Activated naive CD8-positive, alpha-beta T cell treated with anti-CD3 and anti-CD28 coated beads for 36 hours (primary cell): Measurements from ENCODE around the gene UTS2B. TPM values are rescaled to one million over a fixed set of nuclear protein-coding genes. Genes with fewer than 3 reads are reported as not detected.
"Not testable (repeated sequence)": the region's sequence is repeated elsewhere in the genome, so short reads cannot be mapped to it uniquely, and the experiment has no call there.

Experiments
- DNase-seq: peaks from one replicate; pipeline ENCODE4 v3.0.0; 2021
- H3K27ac Mint-ChIP-seq: one replicate; pipeline ENCODE4 v1.8.0; 2022; ENCODE audit warnings: mild to moderate bottlenecking, moderate library complexity, mixed read lengths
- H3K27me3 Mint-ChIP-seq: one replicate; pipeline ENCODE4 v1.8.0; 2022; ENCODE audit warnings: mild to moderate bottlenecking, mixed read lengths
- H3K36me3 Mint-ChIP-seq: one replicate; pipeline ENCODE4 v1.8.0; 2021; ENCODE audit warnings: mild to moderate bottlenecking, mixed read lengths
- H3K4me1 Mint-ChIP-seq: one replicate; pipeline ENCODE4 v1.8.0; 2021; ENCODE audit warnings: mixed read lengths
- H3K4me3 Mint-ChIP-seq: one replicate; pipeline ENCODE4 v1.8.0; 2022; ENCODE audit warnings: mild to moderate bottlenecking, moderate library complexity, mixed read lengths
- H3K9me3 Mint-ChIP-seq: one replicate; pipeline ENCODE4 v1.8.0; 2022; ENCODE audit warnings: mixed read lengths
- total RNA-seq, 2 experiments: library from RNA; stranded (reverse); gene quantifications; one replicate each; pipeline ENCODE4 v1.2.3, GENCODE V29; 2021

UTS2B gene
- total RNA-seq, 2 experiments from 2014 or later: not detected

DNA sequence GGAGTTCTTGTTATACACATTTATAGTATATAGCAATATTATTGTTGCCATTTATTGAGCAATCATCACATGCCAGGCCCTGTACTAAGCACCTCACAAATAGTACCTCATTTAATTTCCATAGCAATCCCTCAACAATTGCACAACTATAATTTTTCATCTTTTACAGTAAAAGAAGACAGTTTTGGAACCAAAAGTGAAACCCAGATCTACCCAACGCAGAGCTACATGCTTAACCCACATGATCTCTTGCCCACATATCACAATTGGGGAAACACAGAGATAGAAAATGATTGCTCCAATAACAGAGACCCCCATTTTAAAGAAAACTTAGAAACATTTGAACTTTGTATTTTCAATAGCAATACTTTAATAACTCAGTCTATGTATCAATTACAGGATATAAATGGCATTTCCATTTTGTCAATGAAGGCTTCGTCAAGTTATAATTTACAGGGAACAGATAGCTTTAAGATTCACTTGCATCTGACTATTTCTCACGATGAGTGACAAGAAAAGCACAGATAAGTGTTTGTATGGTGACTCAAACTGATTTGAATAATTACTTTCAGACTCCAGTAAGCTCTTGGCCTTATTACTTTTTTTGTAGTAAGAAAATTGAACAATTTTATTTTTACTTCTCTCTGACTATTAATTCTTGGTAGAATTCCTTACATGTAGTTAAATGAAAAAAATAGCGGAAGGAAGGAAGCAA, 39.9 kb downstream of the UTS2B start:
- peaks cover 2% of the 10 kb centered on the region for H3K9me3 Mint-ChIP-seq
- H3K27ac Mint-ChIP-seq: peak overlapping the region; percentile 58
- no peaks in the 10 kb centered on the region for H3K4me1 Mint-ChIP-seq
- H3K4me3 Mint-ChIP-seq: no peak overlapping the region
- no peaks in the 10 kb centered on the region for H3K27me3 Mint-ChIP-seq
- DNase-seq: no peak
- no peaks in the 10 kb centered on the region for H3K36me3 Mint-ChIP-seq

DNA sequence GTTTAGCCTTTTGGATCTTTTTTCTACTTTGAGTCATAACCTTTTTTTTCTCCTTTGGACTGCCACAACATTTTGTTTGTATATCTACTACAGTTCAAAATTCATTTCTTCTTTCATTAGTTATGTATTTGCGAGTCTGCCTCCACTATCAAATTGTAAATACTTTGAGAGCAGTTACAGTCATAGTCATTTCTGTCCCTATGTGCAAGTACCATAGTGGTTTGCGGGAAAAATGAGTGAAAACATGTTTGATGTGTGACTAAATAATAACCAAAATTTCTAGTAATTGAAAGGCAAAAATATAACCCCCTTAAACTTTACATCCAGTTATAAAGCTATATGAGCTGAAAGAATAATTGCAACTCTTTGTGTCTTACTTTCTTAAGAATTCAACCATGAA, 46.9 kb downstream of the UTS2B start:
- H3K4me1 Mint-ChIP-seq: no peaks in the 10 kb centered on the region
- no peaks in the 10 kb centered on the region for H3K36me3 Mint-ChIP-seq
- no peaks in the 10 kb centered on the region for H3K27me3 Mint-ChIP-seq
- no peak for DNase-seq
- H3K9me3 Mint-ChIP-seq: no peaks in the 10 kb centered on the region
- H3K4me3 Mint-ChIP-seq: no peak overlapping the region
- no peak overlapping the region for H3K27ac Mint-ChIP-seq

- no peak for DNase-seq
- no peak overlapping the region for H3K4me3 Mint-ChIP-seq
- no peaks in the 10 kb centered on the region for H3K9me3 Mint-ChIP-seq
- H3K4me1 Mint-ChIP-seq: no peaks in the 10 kb centered on the region
- no peaks in the 10 kb centered on the region for H3K27me3 Mint-ChIP-seq
- no peak overlapping the region for H3K27ac Mint-ChIP-seq
- no peaks in the 10 kb centered on the region for H3K36me3 Mint-ChIP-seq
Measured at GRCh38 chr3:191282251-191283185, 47.8 kb downstream of the UTS2B start.

- no peak for DNase-seq
Measured at GRCh38 chr3:191280882-191281281, 49.4 kb downstream of the UTS2B start.

GRCh38 chr3:191280111-191280510, 50.2 kb downstream of the UTS2B start:
- Mint-ChIP-seq H3K27me3 (no peaks in the 10 kb centered on the region), H3K9me3 (no peaks in the 10 kb centered on the region), H3K36me3 (no peaks in the 10 kb centered on the region), H3K4me1 (no peaks in the 10 kb centered on the region), H3K4me3 (no peak overlapping the region), H3K27ac (no peak overlapping the region)
- DNase-seq: no peak

More at GRCh38 chr3:191280882-191281281, 49.4 kb downstream of the UTS2B start:
- no peak overlapping the region for H3K27ac Mint-ChIP-seq
- H3K4me3 Mint-ChIP-seq: no peak overlapping the region
- H3K9me3 Mint-ChIP-seq: no peaks in the 10 kb centered on the region
- no peaks in the 10 kb centered on the region for H3K27me3 Mint-ChIP-seq
- no peaks in the 10 kb centered on the region for H3K4me1 Mint-ChIP-seq
- no peaks in the 10 kb centered on the region for H3K36me3 Mint-ChIP-seq

GRCh38 chr3:191275751-191276150, 54.6 kb downstream of the UTS2B start:
- Mint-ChIP-seq H3K4me3 (no peak overlapping the region), H3K27ac (no peak overlapping the region), H3K9me3 (no peaks in the 10 kb centered on the region), H3K36me3 (no peaks in the 10 kb centered on the region), H3K4me1 (no peaks in the 10 kb centered on the region), H3K27me3 (no peaks in the 10 kb centered on the region)
- DNase-seq: no peak

DNA sequence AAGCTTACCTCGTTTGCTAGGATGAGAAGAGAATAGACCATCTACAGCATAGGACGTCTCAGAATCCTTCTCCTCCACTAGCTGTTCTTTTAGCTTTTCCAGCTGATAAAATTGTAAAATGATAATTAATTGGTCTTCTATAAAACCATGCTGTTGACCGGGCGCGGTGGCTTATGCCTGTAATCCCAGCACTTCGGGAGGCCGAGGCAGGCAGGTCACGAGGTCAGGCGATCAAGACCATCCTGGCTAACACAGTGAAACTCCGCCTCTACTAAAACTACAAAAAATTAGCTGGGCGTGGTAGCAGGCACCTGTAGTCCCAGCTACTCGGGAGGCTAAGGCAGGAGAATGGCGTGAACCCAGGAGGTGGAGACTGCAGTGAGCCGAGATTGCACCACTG, 55.1 kb downstream of the UTS2B start:
- not testable (repeated sequence) for H3K27me3 Mint-ChIP-seq, DNase-seq, H3K4me1 Mint-ChIP-seq, H3K4me3 Mint-ChIP-seq, H3K9me3 Mint-ChIP-seq, H3K36me3 Mint-ChIP-seq, H3K27ac Mint-ChIP-seq

GRCh38 chr3:191269289-191270085, 60.8 kb downstream of the UTS2B start:
- DNase-seq: no peak
- Mint-ChIP-seq H3K4me3 (no peak overlapping the region), H3K4me1 (no peaks in the 10 kb centered on the region), H3K27me3 (peaks cover 3% of the 10 kb centered on the region), H3K27ac (no peak overlapping the region), H3K9me3 (no peaks in the 10 kb centered on the region), H3K36me3 (no peaks in the 10 kb centered on the region)

DNA sequence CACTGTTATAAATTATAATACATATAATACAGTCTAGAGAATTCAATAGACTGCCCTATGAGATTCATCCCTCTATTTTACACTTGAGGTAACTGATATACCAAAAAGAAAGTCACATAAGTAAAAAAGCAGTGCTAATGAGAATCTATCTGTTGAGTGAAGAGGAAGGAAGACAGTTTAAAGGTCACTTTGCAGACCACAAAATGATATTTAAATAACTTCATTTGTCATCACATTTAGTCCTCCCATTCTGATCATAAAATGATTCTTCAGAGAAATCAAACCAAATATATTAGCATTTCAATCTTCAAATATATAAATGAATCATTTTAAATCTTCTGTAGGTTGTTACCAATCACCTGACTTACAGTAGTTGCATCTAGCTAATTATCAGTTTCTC, 61.6 kb downstream of the UTS2B start:
- Mint-ChIP-seq H3K27me3 (peaks cover 3% of the 10 kb centered on the region), H3K9me3 (no peaks in the 10 kb centered on the region), H3K36me3 (no peaks in the 10 kb centered on the region), H3K4me1 (no peaks in the 10 kb centered on the region), H3K27ac (no peak overlapping the region), H3K4me3 (no peak overlapping the region)
- no peak for DNase-seq

GRCh38 chr3:191263850-191264249, 66.5 kb downstream of the UTS2B start:
- DNase-seq: no peak
- Mint-ChIP-seq H3K27ac (no peak overlapping the region), H3K9me3 (no peaks in the 10 kb centered on the region), H3K4me3 (no peak overlapping the region), H3K4me1 (no peaks in the 10 kb centered on the region), H3K27me3 (peaks cover 3% of the 10 kb centered on the region), H3K36me3 (no peaks in the 10 kb centered on the region)

DNA sequence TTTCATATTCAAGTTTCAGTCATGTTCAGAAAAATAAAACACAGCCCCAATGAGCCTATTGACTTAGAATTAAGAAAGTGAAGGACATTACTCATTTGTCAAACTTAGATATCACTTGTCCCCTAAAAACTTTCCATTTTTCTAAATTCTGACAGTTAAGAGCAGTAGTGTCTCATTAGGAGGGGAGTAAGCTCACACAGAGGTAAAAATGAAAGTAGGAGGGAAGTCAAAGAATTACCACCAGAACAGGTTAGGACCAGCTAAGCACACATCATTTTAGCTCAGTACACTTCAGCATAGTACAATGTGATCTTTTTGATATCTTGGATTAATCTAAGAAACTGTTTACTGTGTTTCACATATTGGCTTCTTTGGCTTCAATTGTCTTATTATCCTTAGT, 67.0 kb downstream of the UTS2B start:
- Mint-ChIP-seq H3K4me1 (no peaks in the 10 kb centered on the region), H3K36me3 (no peaks in the 10 kb centered on the region), H3K27ac (no peak overlapping the region), H3K27me3 (peaks cover 3% of the 10 kb centered on the region), H3K4me3 (no peak overlapping the region), H3K9me3 (no peaks in the 10 kb centered on the region)
- no peak for DNase-seq

GRCh38 chr3:191262650-191263049, 67.7 kb downstream of the UTS2B start:
- Mint-ChIP-seq H3K4me1 (no peaks in the 10 kb centered on the region), H3K27ac (no peak overlapping the region), H3K4me3 (no peak overlapping the region), H3K9me3 (no peaks in the 10 kb centered on the region), H3K27me3 (peaks cover 3% of the 10 kb centered on the region), H3K36me3 (no peaks in the 10 kb centered on the region)
- no peak for DNase-seq

DNA sequence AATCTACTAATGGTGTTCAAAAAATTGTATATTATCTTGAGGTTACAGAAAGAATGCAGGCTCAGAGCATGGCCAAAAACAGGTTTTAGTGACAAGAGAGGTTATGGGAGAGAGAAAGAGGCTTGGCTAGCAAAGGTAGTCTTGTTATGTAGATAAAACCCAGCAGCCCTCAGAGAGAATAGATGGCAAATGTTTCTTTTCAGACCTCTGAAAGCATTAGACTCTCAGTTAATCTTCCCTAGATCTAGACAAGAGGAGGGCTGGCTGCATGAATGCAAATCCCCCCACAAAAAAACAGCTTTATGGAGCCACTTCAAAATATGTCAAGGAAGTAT, 69.1 kb downstream of the UTS2B start:
- no peaks in the 10 kb centered on the region for H3K36me3 Mint-ChIP-seq
- H3K4me3 Mint-ChIP-seq: no peak overlapping the region
- no peaks in the 10 kb centered on the region for H3K4me1 Mint-ChIP-seq

DNA sequence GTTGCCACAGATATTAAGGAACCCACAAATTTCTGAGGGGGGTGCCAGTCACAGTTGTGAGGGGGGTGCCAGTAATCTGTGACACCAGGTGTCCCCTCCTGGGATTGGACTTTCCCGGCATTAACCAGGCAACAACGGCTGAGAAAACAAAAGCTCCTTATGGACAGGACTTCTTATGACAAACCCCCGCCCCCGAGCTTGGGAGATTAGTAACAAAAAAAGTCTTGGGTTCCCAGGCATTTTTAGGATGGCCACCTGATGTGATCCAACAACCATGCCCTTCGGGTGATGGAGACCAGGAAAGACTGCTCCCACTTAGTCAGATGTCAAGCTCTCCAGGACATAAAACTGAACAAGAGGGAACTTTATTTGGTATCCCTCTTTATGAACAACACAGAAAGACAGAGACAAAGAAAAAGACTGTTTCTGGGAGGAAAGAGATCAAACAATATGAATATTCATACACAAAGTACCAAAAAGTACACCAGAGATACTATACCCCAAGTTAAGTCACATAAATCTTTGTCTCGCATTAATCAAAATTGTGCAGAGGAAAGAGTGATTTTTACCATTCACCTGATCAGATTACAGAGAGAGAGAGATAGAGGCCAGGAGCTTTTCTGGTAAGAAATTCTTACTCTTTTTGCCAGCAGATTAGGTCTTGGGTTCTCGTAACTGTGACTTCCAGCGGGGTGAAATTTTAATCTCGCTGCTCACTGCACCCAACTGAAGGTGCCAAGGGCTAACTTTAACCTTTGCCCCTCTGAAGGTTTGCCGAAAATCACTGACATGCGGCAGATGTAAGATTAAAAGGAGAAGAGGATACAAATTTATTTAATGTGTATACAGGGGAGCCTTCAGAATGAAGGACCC, 69.7 kb downstream of the UTS2B start:
- no peaks in the 10 kb centered on the region for H3K27me3 Mint-ChIP-seq
- no peak overlapping the region for H3K27ac Mint-ChIP-seq
- no peaks in the 10 kb centered on the region for H3K36me3 Mint-ChIP-seq
- no peak overlapping the region for H3K4me3 Mint-ChIP-seq
- H3K9me3 Mint-ChIP-seq: no peaks in the 10 kb centered on the region
- no peak for DNase-seq
- H3K4me1 Mint-ChIP-seq: no peaks in the 10 kb centered on the region

More for the DNA sequence above, 69.1 kb downstream of the UTS2B start:
- no peaks in the 10 kb centered on the region for H3K27me3 Mint-ChIP-seq
- H3K9me3 Mint-ChIP-seq: no peaks in the 10 kb centered on the region
- no peak for DNase-seq
- H3K27ac Mint-ChIP-seq: no peak overlapping the region
